Measurements from ENCODE around the gene MCRIP1.

The MCRIP1 gene

DNA sequence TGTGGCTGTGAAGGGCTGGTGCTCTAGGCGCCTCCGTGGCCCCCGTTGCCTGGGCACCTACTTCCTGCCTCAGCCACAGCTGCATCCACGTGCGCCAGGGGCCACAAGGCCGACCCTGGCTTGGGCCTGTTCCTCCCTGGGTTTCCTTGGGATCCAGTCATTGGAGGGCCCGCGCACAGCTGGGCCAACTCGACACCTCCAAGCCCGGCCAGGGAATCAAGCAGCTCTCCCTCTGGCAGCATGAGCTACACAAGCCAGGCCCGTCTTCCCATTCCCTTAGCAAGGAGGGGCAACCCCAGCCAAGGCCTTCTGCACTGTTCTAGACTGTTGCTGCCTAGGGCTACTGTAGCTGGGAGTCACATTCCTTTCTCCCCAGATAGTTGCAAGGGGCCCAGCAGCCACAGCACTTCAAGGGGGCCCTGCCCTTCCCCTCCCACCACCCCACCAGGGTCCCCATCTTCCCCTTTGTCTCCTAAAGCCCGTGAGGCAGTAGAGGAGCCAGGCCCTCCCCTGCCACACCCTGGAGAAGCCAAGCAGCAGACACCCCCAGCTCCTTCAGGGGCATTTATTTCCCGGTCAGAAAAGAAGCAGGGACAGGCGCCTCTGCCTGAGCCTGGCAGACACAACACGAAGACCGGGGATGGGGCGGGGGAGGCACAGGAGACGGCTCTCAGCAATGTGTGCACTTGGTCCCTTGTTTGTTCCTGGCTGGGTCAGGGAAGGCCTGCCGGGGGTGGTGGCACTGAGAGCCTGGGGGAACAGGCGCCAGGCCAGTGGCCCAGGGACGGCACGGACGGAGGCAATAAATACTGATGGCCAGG, 34.3 kb upstream of the MCRIP1 start:
- Histone ChIP-seq H3K9me3 (ENCODE audit: low read length) (no peaks in the 10 kb centered on the region), H3K36me3 (ENCODE audit: insufficient read depth, low read length) (peaks cover 38% of the 10 kb centered on the region), H3K4me1 (ENCODE audit: insufficient read depth, low read length) (peaks cover 36% of the 10 kb centered on the region), H3K4me3 (ENCODE audit: low read length) (no peak overlapping the region), H2AFZ (ENCODE audit: low read depth, low read length) (no peak overlapping the region), H3K27me3 (ENCODE audit: insufficient read depth, low read length) (no peaks in the 10 kb centered on the region)

DNA sequence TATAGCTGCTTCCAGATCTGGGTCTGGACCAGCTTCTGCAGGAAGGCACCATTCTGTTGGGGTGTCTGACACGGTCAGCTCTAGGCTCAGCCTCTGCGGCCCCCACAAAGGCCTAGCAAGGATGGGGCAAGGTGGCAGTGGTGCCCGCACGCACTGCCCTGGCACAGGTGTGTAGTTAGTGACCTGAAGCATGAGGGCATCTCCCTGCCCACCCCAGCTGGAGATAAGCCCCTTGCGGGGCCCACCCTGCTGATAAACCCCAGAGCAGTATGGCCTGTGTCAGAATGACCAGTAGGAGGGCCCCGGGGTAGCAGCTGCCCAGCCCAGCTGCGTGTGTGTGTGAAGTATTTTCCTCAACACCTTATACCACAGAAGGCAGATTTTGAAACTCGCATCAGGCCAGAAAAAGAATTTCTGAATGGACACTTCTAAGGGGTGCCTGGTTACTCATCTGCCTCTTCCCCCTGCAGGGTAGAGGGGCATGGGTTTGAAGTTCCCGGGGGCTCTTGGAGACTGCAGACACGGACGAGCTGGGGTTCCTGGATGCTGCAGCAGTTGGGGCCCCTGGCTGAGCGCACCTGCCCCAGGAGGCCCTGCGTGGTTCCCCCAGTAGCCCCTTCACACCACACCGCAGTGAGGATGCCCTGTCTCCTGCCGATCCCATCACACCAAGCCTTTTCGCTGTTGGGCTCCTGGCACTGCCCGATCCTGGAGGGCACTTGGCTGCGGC, 33.5 kb upstream of the MCRIP1 start:
- Histone ChIP-seq H2AFZ (ENCODE audit: low read depth, low read length) (no peak overlapping the region), H3K4me3 (ENCODE audit: low read length) (no peak overlapping the region), H3K9me3 (ENCODE audit: low read length) (no peaks in the 10 kb centered on the region), H3K27me3 (ENCODE audit: insufficient read depth, low read length) (no peaks in the 10 kb centered on the region), H3K4me1 (ENCODE audit: insufficient read depth, low read length) (peaks cover 34% of the 10 kb centered on the region), H3K36me3 (ENCODE audit: insufficient read depth, low read length) (peaks cover 38% of the 10 kb centered on the region)

DNA sequence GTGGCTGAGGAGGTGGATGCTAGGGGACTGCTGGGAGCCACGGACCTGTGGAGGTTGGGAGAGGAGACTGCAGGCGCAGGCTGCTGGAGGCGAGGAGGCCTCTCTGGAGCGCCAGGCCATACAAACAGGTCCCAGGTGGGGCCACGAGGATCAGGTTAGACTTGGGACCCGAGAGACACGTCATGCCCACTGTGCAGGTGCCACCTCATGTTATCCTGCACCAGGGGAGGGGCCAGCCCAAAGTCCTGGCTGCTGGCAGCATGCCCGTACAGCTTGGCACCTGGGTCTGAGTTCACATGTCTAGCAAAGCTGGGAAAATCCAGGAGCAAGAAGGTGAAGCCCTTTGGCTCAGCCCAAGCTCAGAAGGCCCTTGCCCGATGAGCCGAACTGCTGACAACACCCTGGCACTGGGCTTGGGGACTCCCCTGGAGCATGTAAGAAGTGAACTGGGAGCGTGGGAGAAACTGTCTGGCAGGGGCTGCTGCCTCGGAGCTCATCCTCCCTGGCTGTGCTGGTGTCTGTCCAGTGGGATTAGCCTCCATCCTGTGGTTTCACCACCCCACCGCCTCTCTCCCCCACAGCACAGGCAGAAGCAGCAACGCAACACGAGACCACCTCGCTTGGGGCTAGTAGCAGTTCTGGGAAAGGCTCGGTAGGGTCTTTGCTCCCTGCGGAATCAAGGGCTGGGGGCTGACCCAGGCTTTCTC, 32.8 kb upstream of the MCRIP1 start:
- Histone ChIP-seq H3K4me1 (ENCODE audit: insufficient read depth, low read length) (peaks cover 34% of the 10 kb centered on the region), H3K4me3 (ENCODE audit: low read length) (no peak overlapping the region), H3K9me3 (ENCODE audit: low read length) (no peaks in the 10 kb centered on the region), H2AFZ (ENCODE audit: low read depth, low read length) (no peak overlapping the region), H3K27me3 (ENCODE audit: insufficient read depth, low read length) (no peaks in the 10 kb centered on the region), H3K36me3 (ENCODE audit: insufficient read depth, low read length) (peaks cover 38% of the 10 kb centered on the region)

DNA sequence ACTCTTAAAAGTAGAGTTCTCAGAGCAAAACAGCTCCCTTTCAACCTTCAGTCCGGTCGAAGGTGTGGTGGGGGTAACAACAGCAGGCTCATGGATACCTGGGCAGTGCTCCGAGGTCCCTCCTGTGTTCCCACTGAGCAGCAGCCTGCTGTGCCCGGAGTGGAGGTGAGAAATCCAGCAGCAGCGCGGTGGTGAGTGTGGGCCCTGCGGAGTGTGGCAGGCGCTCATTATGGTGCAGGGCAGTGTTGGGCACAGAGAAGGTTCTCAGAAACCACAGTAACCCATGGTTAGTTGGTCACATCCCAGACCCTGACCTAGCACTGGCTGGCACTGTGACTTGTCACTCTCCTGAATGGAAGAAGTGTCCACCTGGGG, 32.3 kb upstream of the MCRIP1 start:
- Histone ChIP-seq H2AFZ (ENCODE audit: low read depth, low read length) (no peak overlapping the region), H3K4me1 (ENCODE audit: insufficient read depth, low read length) (peaks cover 32% of the 10 kb centered on the region), H3K36me3 (ENCODE audit: insufficient read depth, low read length) (peaks cover 38% of the 10 kb centered on the region), H3K27me3 (ENCODE audit: insufficient read depth, low read length) (no peaks in the 10 kb centered on the region), H3K4me3 (ENCODE audit: low read length) (no peak overlapping the region), H3K9me3 (ENCODE audit: low read length) (no peaks in the 10 kb centered on the region)

DNA sequence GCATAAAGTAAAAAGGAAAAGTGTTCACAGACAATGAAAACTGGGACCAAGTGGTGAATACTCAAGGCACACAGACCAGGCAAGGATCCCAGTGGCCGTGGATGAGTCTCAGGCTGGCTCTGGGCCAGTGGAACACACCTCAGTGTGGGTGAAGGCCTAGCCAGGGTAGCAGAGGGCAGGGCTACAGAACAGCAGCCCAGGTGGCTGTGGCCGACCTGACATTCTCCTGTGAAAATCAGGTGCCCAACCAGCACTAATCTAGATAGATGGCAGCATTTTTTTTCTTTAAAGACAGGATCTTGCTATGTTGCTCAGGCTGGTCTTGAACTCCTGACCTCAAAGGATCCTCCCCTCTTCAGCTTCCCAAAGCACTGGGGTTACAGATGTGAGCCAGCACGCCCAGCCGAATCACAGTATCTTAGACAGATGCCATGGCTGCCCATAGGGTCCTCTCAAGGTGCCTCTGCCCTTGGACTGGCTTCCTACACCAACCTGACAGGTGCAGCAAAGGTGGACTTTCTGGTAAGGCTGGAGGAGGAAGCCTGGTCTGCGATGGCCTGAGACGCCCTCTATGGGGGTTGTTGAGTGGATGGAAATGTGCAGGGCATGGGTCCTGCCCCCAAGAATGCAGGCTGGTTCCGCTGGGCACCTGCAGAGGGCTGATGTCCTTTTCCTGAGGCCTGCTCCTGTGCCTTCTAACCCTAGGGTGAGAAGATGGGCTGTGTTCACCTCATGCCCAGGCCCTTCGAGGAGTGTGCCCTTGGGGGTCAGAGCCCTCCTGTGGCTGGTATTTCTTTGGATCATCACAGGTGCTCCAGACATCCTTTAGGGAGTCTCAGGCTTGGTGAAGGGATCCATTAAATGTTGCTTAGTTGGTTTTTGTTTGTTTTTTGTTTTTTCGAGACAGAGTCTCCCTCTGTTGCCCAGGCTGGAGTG, 31.0 kb upstream of the MCRIP1 start:
- H2AFZ ChIP-seq (ENCODE audit: low read depth, low read length): no peak overlapping the region
- H3K4me1 ChIP-seq (ENCODE audit: insufficient read depth, low read length): peaks cover 27% of the 10 kb centered on the region
- H3K4me3 ChIP-seq (ENCODE audit: low read length): no peak overlapping the region
- H3K27me3 ChIP-seq (ENCODE audit: insufficient read depth, low read length): no peaks in the 10 kb centered on the region
- H3K36me3 ChIP-seq (ENCODE audit: insufficient read depth, low read length): peaks cover 32% of the 10 kb centered on the region
- no peaks in the 10 kb centered on the region for H3K9me3 ChIP-seq (ENCODE audit: low read length)

DNA sequence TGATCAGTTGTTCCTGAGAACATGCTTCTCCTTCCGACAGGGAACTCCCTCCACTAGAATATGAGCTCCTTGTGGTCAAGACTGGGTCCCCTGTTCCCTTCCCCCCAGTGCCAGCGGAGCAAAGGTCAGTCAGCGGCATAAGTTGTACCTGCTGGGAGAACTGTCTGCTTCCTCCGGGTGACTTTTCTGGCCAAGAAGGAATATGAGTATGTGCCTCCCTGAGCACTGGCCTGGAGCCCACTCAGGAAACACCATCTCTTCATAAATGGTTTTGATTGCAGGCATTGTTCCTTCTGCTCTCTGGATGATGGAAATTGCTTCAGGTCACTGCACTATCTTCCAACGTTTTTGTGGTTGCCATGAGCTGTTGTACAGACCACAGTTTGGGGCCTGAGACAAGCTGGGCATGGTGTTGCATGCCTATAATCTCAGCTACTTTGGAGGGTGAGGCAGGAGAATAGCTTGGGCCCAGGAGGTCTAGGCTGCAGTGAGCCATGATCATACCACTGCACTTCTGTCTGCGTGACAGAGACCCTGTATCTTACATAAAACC, 30.1 kb upstream of the MCRIP1 start:
- peaks cover 26% of the 10 kb centered on the region for H3K4me1 ChIP-seq (ENCODE audit: insufficient read depth, low read length)
- no peaks in the 10 kb centered on the region for H3K27me3 ChIP-seq (ENCODE audit: insufficient read depth, low read length)
- no peak overlapping the region for H3K4me3 ChIP-seq (ENCODE audit: low read length)
- no peaks in the 10 kb centered on the region for H3K9me3 ChIP-seq (ENCODE audit: low read length)
- H3K36me3 ChIP-seq (ENCODE audit: insufficient read depth, low read length): peaks cover 35% of the 10 kb centered on the region
- H2AFZ ChIP-seq (ENCODE audit: low read depth, low read length): no peak overlapping the region

DNA sequence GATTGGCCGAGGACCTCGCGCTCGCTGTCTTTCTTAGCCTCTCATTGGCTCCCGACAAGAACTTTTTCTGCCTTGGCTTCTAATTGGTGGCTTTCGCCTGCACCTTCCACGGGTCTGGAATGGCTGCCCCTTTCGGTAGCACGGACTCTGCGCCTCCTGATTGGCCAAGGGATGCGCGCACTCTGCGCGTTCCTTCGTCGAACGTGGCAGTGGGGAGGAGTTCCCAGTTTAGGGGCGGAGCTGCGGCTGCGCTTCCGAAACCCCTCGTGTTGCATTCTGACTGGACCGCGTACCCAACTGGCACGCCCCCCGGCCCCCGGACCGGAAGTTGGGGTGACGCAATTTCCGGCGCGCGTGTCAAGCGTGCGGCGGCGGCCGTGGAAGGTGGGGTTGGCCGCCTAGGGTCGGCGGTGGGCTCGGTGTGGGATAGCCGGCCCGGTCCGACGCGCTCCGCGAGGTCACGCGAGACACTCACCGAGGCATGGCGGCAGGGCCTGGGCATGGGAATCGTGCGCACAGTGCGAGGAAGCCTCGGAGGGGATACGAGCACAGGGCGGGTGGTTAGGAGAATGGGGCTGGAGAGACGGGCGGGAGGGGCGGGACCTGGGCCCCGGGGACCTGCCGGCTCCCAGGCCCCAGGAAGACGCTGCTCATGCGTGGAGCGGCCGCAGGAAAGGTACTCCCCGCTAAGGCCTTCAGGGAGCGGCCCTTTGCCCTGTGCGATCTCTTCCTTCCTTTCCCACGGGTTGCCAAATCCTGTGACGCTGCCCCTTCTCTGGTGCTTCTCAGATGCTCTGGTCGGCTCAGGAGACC, 27.9 kb upstream of the MCRIP1 start:
- no peaks in the 10 kb centered on the region for H3K27me3 ChIP-seq (ENCODE audit: insufficient read depth, low read length)
- H2AFZ ChIP-seq (ENCODE audit: low read depth, low read length): no peak overlapping the region
- H3K36me3 ChIP-seq (ENCODE audit: insufficient read depth, low read length): peaks cover 35% of the 10 kb centered on the region
- peak overlapping the region; percentile 79 for H3K4me3 ChIP-seq (ENCODE audit: low read length)
- peaks cover 15% of the 10 kb centered on the region for H3K4me1 ChIP-seq (ENCODE audit: insufficient read depth, low read length)
- no peaks in the 10 kb centered on the region for H3K9me3 ChIP-seq (ENCODE audit: low read length)

DNA sequence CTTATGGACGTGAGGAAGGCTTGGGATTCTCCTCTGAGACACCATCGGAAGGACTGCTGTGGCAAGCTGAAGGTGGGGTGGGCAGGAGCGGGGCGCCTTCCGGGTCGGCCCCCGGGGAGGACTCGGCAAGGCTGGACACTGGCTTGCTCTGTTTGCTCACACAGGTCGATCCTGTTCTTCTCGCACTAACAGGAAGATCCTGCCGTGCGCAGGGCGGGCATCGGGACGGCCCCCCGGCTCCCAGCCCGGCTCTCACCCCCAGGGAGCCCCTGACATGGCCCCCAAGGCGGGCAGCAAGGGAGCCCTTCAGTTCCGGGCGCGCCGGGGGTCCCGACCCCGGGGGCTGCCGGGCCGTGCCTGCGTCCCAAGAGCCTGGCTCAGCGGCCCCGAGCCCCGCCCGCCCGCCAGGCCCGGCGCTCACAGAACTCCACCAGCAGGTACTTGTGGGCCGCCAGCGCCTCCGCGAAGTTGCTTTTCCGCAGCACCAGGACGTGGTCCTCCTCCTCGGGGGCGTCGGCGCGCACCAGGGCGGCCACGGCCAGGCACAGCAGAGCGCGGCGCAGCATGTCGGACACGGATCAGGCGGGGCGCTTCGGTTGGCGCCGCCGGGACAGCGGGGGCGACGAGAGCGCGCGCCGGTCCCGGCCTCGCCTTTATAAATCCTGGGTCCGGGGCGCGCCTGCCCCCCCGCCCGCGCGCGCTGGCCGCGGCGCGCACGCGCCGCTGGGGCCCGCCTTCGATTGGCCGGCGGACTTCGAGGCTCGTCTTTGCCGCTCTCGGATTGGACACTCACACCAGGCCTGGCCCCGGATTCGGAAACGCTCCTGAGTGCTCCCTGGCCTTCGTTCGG, 27.0 kb upstream of the MCRIP1 start, which contains the start of gene P4HB:
P4HB (minus strand) TSS at position 630 of the 850 bp plus-strand sequence; CDS start at position 566, 64 bp downstream.
- H3K4me1 ChIP-seq (ENCODE audit: insufficient read depth, low read length): peaks cover 15% of the 10 kb centered on the region
- H3K4me3 ChIP-seq (ENCODE audit: low read length): peak within 1 kb of the TSS; percentile 79
- peaks cover 34% of the 10 kb centered on the region for H3K36me3 ChIP-seq (ENCODE audit: insufficient read depth, low read length)
- H3K27me3 ChIP-seq (ENCODE audit: insufficient read depth, low read length): no peaks in the 10 kb centered on the region
- H3K9me3 ChIP-seq (ENCODE audit: low read length): no peaks in the 10 kb centered on the region
- H2AFZ ChIP-seq (ENCODE audit: low read depth, low read length): no peak within 1 kb of the TSS

DNA sequence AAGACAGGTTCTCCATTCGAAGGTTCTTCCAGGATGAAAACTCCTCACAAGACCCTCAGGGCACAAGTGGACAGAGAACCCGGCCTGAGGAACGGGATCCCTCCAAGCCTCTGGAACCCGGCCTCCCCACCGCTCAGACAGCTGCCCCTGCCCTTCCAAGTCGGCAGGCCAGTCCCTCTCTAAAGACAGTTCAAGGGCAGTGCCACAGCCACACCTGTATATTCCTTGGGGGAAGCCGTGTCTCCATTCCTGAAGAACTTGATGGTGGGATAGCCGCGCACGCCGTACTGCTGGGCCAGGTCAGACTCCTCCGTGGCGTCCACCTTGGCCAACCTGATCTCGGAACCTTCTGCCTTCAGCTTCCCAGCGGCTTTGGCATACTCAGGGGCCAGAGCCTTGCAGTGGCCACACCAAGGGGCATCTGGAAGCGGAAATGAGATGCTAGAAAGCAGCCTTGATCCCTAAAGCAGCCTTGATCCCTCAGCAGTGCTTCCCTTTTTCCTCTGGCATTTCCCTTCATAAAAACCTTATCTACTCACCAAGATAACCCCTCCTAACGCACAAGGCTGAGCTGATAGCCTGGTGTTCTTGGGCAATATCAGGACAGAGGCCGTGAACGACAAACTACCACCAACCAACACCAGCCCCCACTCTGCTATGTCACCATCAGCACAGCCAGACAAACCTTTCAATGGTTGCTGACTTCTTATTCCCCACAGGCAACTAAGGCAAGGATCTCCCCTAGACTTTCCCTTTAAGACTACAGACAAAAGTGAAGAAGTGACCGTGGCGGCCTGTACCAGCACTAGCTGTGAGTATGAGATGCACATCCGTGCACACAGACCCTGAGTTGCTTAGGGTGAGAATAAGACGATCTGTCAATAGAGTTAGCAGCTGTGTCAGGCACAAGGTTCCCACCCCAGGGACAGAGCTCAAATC, 26.1 kb upstream of the MCRIP1 start:
- Histone ChIP-seq H3K9me3 (ENCODE audit: low read length) (no peaks in the 10 kb centered on the region), H2AFZ (ENCODE audit: low read depth, low read length) (no peak overlapping the region), H3K36me3 (ENCODE audit: insufficient read depth, low read length) (peaks cover 43% of the 10 kb centered on the region), H3K4me3 (ENCODE audit: low read length) (peak overlapping the region; percentile 79), H3K4me1 (ENCODE audit: insufficient read depth, low read length) (peaks cover 15% of the 10 kb centered on the region), H3K27me3 (ENCODE audit: insufficient read depth, low read length) (no peaks in the 10 kb centered on the region)

DNA sequence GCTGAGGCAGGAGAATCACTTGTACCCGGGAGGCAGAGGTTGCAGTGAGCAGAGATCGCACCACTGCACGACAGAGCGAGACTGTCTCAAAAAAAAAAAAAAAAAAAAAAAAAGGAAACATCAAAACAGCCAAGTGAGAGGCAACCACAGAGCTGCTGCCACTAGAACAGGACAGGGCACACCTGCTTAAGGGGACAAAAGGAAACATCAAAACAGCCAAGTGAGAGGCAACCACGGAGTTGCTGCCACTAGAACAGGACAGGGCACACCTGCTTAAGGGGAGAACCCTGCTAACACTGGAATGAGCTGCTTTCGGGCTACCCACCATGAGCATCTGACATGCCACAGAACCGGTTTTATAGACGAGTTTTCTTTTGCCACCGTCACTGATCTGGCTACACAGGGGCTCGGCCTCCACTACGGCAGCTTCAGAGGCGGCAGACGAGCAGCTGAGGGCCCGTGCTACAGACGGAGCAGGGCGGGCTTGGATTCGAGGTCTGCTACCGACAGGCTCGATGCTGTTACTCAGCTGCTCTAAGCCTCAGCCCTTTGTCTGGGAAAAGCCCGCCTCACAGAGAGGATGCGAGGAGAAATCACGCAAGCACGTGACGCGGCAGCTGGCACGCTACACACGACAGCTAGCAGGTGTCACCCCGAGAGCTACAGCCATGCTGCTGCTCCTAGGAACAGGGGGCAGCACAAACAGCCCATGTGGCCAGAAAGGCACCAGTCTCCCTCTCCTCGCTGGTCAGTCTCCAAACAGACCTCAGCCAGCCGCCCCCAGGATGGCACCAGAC, 25.3 kb upstream of the MCRIP1 start:
- Histone ChIP-seq H3K4me3 (ENCODE audit: low read length) (peak overlapping the region; percentile 79), H3K9me3 (ENCODE audit: low read length) (no peaks in the 10 kb centered on the region), H2AFZ (ENCODE audit: low read depth, low read length) (no peak overlapping the region), H3K36me3 (ENCODE audit: insufficient read depth, low read length) (peaks cover 46% of the 10 kb centered on the region), H3K4me1 (ENCODE audit: insufficient read depth, low read length) (peaks cover 15% of the 10 kb centered on the region), H3K27me3 (ENCODE audit: insufficient read depth, low read length) (no peaks in the 10 kb centered on the region)

Measured in neuron (in vitro differentiated cells).